Activated CD4-positive, alpha-beta memory T cell treated with anti-CD3 and anti-CD28 coated beads, Interleukin-2, amount 10 ng/mL, durations not matched to agents 7 days and 5 days (primary cell): Measurements from ENCODE around the gene TMEM207. TPM values are rescaled to one million over a fixed set of nuclear protein-coding genes. Genes with fewer than 3 reads are reported as not detected.

Source experiments
- CTCF ChIA-PET: fragments of 350-600 bp; sonication (Branson Sonifier 250); formaldehyde crosslinking; loops from one replicate; lab custom pipeline; 2021; ENCODE audit warnings: antibody characterized with exemption, inconsistent platforms; lab: Charles Lee
- POLR2A ChIA-PET: fragments of 350-600 bp; sonication (Branson Sonifier 250); formaldehyde crosslinking; loops from one replicate; lab custom pipeline; 2021; ENCODE audit warnings: antibody characterized with exemption; lab: Charles Lee
- DNase-seq: peaks from one replicate; pipeline ENCODE4 v3.0.0-alpha.2; 2020
- H3K27ac Mint-ChIP-seq: one replicate; pipeline ENCODE4 v1.8.0; 2021; ENCODE audit warnings: mild to moderate bottlenecking, mixed read lengths
- H3K27me3 Mint-ChIP-seq: one replicate; pipeline ENCODE4 v1.8.0; 2021; ENCODE audit warnings: mixed read lengths
- H3K36me3 Mint-ChIP-seq: one replicate; pipeline ENCODE4 v1.8.0; 2021; ENCODE audit warnings: low read depth, mixed read lengths
- H3K4me1 Mint-ChIP-seq: one replicate; pipeline ENCODE4 v1.8.0; 2021; ENCODE audit warnings: mixed read lengths
- H3K4me3 Mint-ChIP-seq: one replicate; pipeline ENCODE4 v1.8.0; 2021; ENCODE audit warnings: mild to moderate bottlenecking, mixed read lengths
- H3K9me3 Mint-ChIP-seq: one replicate; pipeline ENCODE4 v1.8.0; 2021; ENCODE audit warnings: mixed read lengths
- total RNA-seq, 2 experiments: library from RNA; stranded (reverse); gene quantifications; one replicate each; pipeline ENCODE4 v1.2.3, GENCODE V29; 2021

The TMEM207 gene
- total RNA-seq, 2 experiments from 2014 or later, result not detected

DNA sequence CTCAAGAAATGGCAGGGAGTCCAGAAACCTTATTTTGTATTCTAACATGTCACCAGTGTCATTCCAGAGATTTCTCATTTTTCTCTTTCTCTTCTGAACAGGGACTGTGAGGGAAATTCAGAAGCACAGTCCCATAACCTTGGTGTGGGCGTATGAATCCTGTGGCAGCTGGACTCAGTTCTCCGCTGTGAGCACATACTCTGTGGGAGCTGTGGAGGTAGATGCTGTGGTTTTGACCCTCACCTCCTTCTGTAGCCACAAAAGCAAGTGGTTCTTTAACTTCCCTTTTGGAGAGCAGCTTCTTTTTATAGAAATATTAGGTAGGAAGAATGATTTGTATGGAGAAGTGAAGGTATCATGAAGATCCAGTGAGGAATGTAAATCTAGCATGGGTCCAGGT lies 13.4 kb downstream of the TMEM207 start:
- no peak for DNase-seq
- H3K4me1 Mint-ChIP-seq, result peaks cover 2% of the 10 kb centered on the region
- ChIA-PET CTCF (no interaction called here), POLR2A (no interaction called here)
- no peak overlapping the region for H3K4me3 Mint-ChIP-seq
- peaks cover 11% of the 10 kb centered on the region for H3K27me3 Mint-ChIP-seq
- no peaks in the 10 kb centered on the region for H3K36me3 Mint-ChIP-seq
- H3K27ac Mint-ChIP-seq, result no peak overlapping the region
- no peaks in the 10 kb centered on the region for H3K9me3 Mint-ChIP-seq

DNA sequence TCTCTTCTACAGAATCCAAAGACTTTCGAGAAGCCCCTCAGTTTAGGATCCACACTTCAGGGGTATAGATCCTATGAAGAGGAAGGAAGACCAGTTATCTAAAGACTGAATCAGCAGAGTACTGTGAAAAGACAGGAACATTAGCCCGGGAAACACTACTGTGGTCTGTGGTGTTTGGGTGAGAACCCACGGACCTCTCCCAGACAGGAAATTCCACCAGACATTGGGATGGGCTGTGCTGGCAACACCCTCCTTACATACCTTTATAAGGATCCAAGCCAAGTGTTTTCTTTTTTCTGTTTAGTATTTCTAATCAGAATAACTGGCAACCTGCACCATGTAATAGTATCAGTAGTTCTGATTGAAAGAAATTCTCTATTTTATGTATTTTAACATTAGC lies 14.1 kb downstream of the TMEM207 start:
- no peaks in the 10 kb centered on the region for H3K36me3 Mint-ChIP-seq
- H3K27me3 Mint-ChIP-seq, result peaks cover 11% of the 10 kb centered on the region
- H3K4me3 Mint-ChIP-seq, result no peak overlapping the region
- H3K27ac Mint-ChIP-seq, result no peak overlapping the region
- ChIA-PET POLR2A (no interaction called here), CTCF (no interaction called here)
- peaks cover 2% of the 10 kb centered on the region for H3K4me1 Mint-ChIP-seq
- DNase-seq, result no peak
- no peaks in the 10 kb centered on the region for H3K9me3 Mint-ChIP-seq

DNA sequence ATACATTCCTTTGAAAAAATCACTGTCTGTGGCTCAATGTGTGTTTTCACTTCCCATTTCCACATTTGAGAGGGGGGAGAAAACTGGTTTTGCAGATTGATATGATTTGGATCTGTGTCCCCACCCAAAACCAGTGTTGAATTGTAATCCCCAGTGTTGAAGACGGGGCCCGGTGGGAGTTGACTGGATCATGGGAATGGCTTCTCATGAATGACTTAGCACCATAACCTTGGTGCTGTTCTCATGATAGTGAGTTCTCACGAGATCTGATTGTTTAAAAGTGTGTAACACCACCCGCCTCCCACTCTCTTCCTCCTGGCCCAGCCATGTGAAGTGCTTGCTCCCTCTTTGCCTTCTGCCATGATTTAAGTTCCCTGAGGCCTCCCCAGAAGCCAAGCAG lies 16.1 kb downstream of the TMEM207 start:
- Mint-ChIP-seq H3K4me1 (peaks cover 2% of the 10 kb centered on the region), H3K9me3 (no peaks in the 10 kb centered on the region), H3K4me3 (no peak overlapping the region), H3K36me3 (no peaks in the 10 kb centered on the region), H3K27me3 (peaks cover 11% of the 10 kb centered on the region), H3K27ac (no peak overlapping the region)
- POLR2A ChIA-PET, result no interaction called here
- CTCF ChIA-PET, result no interaction called here
- DNase-seq, result no peak

DNA sequence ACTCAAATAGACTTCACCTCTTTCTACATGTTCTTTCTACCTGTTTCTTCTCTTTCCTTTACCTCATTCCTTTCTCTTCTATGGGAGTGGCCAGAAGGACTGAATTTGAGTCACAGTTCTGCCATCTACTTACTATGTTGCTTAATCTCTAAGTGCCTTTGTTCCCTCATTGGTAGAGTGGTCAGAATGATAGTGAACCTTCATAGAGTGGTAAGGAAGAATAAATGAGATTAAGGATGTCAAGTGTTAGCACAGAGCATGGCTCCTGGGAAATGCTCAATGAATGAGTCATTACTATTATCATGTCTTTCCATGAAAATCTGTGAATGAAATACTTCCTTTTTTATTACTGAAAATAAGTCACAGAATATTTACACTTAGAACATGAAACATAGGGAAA lies 17.5 kb downstream of the TMEM207 start:
- no peak for DNase-seq
- Mint-ChIP-seq H3K9me3 (no peaks in the 10 kb centered on the region), H3K4me1 (peaks cover 2% of the 10 kb centered on the region), H3K4me3 (no peak overlapping the region), H3K36me3 (no peaks in the 10 kb centered on the region), H3K27ac (no peak overlapping the region), H3K27me3 (peaks cover 10% of the 10 kb centered on the region)
- POLR2A ChIA-PET, result no interaction called here
- CTCF ChIA-PET, result no interaction called here

DNA sequence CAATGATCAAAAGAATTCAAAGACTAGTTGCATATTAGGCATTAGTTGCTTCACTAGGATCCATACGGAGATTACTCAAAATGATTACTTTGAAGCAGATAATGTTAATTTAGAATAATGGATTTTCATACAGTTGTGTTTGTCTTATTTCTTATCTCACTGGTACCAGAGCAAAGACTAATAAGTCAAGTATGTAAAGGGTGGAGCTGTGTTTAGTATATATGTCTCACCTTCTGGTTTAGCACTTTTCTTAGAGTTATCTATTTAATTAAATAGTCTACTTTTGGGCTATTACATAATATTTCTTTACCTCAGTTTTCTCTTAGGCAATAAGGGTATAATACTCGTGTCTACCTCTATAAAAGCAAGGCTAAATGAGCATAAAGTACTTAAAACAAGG lies 18.8 kb downstream of the TMEM207 start:
- peaks cover 3% of the 10 kb centered on the region for H3K27me3 Mint-ChIP-seq
- H3K4me3 Mint-ChIP-seq, result no peak overlapping the region
- no peaks in the 10 kb centered on the region for H3K9me3 Mint-ChIP-seq
- H3K27ac Mint-ChIP-seq, result no peak overlapping the region
- H3K4me1 Mint-ChIP-seq, result peaks cover 2% of the 10 kb centered on the region
- no peaks in the 10 kb centered on the region for H3K36me3 Mint-ChIP-seq
- ChIA-PET CTCF (no interaction called here), POLR2A (no interaction called here)
- DNase-seq, result no peak

DNA sequence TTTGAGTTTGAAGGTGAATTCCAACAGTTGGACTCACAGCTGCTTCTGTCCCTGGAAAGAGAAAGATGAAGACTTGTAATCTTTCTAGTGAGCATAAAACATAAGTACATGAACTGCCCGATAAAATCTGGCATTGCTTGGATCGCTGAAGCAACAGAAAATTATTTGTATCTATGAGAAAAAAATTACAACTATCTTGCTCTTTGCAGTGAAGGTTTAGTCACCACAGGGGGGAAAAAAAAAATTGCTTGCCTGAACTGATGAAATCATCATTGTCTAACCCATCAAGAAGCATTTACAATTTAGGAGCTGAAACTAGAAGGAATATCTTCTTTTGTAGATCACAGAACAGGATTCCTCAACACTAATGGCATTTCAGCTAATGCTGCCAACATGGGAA lies 20.0 kb downstream of the TMEM207 start:
- DNase-seq, result no peak
- ChIA-PET POLR2A (no interaction called here), CTCF (no interaction called here)
- peaks cover 2% of the 10 kb centered on the region for H3K27me3 Mint-ChIP-seq
- no peak overlapping the region for H3K27ac Mint-ChIP-seq
- H3K4me3 Mint-ChIP-seq, result no peak overlapping the region
- no peaks in the 10 kb centered on the region for H3K9me3 Mint-ChIP-seq
- no peaks in the 10 kb centered on the region for H3K36me3 Mint-ChIP-seq
- H3K4me1 Mint-ChIP-seq, result peaks cover 3% of the 10 kb centered on the region

DNA sequence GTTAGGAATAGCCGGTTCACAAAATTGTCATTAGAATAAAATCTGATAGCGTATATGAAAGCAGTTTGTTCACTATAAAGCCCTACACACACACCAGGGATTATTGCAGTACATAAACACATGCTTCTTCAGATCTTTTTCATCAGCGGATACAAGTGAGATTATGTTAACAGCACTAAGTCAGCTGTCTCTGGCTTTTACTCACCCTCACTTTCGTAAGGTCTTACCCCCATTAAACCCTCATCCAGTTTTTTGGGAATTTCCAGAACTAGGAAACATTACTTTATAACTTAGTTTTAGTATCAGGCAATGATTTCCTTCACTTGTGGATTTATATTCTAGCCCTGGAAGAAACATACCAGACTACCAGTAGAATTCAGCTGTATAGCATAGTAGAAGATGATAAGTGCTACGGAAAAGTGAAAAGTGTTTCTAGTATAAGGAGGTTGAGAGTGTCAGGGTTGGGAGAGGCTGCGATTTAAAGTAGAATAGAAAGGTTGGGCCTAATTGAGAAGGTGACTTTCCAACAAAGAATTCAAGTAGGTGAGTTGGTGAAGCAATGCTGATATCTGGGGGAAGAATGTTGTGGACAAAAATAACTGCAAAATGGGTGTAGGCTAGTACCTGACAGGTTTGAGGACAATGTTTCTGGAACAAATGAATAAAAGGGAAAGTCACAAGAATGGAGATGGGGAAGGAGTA lies 22.7 kb downstream of the TMEM207 start:
- CTCF ChIA-PET, result no interaction called here
- Mint-ChIP-seq H3K27ac (no peak overlapping the region), H3K27me3 (no peaks in the 10 kb centered on the region), H3K9me3 (no peaks in the 10 kb centered on the region), H3K36me3 (no peaks in the 10 kb centered on the region), H3K4me1 (peaks cover 5% of the 10 kb centered on the region), H3K4me3 (no peak overlapping the region)
- DNase-seq, result no peak
- POLR2A ChIA-PET, result no interaction called here

DNA sequence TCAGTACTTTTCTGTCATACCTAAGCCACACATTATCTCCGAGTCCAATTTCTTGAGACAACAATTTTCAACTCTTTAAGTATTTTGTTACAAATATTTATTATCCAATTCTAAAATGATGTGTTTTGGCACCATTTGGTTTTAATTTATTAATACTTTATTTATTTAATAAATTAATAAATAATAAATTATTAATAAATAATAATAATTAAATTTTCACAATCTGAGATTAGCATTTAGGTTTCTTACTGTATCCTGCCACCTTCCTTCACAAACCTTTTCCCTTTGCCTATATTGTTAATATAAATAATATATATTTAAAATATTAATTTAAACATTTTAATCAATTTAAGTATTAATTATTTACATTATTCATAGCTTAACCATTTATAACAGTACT lies 23.9 kb downstream of the TMEM207 start:
- Mint-ChIP-seq H3K36me3 (no peaks in the 10 kb centered on the region), H3K27me3 (no peaks in the 10 kb centered on the region), H3K4me3 (no peak overlapping the region), H3K4me1 (peaks cover 5% of the 10 kb centered on the region), H3K9me3 (no peaks in the 10 kb centered on the region), H3K27ac (no peak overlapping the region)
- no peak for DNase-seq
- ChIA-PET CTCF (interaction anchor here (0.7 to 1.2 kb wide), 2 partner anchors 39 to 88 kb away, joined by 3 read pairs; partner anchors contain the start of gene IL1RAP), POLR2A (no interaction called here)

DNA sequence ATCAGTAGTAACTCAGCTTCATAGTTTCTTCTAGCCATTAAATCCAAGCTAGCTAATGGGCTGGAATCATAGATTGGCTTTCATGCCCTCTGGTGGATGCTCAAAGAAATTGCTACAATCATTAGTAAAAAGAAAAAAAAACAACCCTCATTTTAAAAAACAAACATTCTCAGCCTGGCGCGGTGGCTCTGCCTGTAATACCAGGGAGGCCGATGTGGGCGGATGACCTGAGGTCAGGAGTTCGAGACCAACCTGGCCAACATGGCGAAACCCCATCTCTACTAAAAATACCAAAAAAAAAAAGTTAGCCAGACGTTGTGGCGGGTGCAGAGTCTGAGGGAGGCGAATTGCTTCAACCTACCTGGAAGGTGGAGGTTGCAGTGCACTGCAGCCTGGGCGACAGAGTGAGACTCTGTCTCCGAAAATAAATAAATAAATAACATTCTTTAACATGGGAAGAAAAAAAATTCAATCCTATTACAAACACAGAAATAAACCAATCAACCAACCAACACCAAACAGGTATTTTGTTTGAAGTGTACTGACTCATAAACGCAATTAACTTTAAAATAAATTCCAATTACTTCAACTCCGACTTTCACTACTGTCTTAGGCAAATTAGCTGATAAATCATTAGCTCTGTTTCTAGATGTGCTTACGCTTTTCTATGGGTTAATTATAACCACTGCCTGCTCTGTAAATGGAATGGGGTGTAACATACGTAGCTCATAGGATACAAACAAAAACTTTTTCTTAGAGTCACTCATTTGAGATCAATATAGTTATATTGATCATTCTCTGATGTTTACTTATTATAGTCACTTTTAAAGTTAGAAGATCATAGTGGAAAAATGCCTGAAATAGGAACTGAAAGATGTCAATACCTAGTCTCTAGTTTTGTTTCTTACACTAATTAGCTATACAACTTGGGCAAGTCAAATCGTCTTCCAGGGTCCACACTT lies 24.9 kb downstream of the TMEM207 start:
- peaks cover 5% of the 10 kb centered on the region for H3K4me1 Mint-ChIP-seq
- H3K27ac Mint-ChIP-seq, result no peak overlapping the region
- H3K27me3 Mint-ChIP-seq, result no peaks in the 10 kb centered on the region
- CTCF ChIA-PET, result interaction anchor here (0.7 to 2.5 kb wide), 13 partner anchors 12 to 464 kb away, joined by 3 to 7 read pairs (median 4); no protein-coding TSS in a partner anchor
- peak; percentile 37 for DNase-seq
- H3K36me3 Mint-ChIP-seq, result no peaks in the 10 kb centered on the region
- no peaks in the 10 kb centered on the region for H3K9me3 Mint-ChIP-seq
- POLR2A ChIA-PET, result no interaction called here
- H3K4me3 Mint-ChIP-seq, result no peak overlapping the region

DNA sequence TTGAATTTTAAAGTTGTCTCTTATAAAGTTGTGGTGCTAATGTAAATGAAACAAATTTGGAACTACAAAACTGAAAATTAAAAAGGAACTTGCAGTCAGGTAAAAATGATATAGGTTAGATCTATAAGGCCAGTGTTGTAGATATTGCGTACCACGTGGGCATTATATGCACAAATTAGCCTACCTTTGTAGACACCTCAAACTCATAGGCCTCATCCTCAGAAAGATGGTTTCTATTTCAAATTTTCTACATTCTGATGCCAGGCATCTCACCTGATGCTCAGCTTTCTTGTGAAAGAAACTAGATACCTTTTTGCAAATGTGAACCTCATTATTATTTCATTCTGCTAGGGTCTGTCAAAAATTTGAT lies 25.6 kb downstream of the TMEM207 start:
- ChIA-PET CTCF (interaction anchor here (0.7 to 2.5 kb wide), 12 partner anchors 11 to 463 kb away, joined by 3 to 7 read pairs (median 4); no protein-coding TSS in a partner anchor), POLR2A (no interaction called here)
- no peak overlapping the region for H3K4me3 Mint-ChIP-seq
- peaks cover 5% of the 10 kb centered on the region for H3K4me1 Mint-ChIP-seq
- H3K9me3 Mint-ChIP-seq, result no peaks in the 10 kb centered on the region
- H3K27ac Mint-ChIP-seq, result no peak overlapping the region
- no peak for DNase-seq
- no peaks in the 10 kb centered on the region for H3K36me3 Mint-ChIP-seq
- H3K27me3 Mint-ChIP-seq, result no peaks in the 10 kb centered on the region

DNA sequence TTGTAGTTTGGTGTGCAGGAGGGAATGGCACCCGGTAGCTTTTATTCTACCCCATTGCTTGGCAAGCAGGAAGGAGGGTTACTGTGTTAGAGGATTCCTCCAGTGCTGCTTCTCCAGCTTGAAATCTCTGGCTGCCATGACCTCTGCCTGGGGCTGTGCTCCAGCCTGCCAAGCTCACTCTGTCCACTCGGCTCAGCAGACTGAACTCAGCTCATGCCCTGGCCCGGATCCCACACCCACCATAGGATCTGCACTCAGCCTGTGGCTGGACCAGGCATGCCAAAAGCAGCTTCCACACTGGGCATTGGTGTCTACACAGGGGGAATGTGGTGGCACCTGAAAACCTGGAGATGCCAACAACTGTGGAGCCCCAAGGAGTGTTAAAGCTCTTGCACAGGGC lies 35.4 kb downstream of the TMEM207 start:
- Mint-ChIP-seq H3K36me3 (no peaks in the 10 kb centered on the region), H3K4me1 (no peaks in the 10 kb centered on the region), H3K27ac (no peak overlapping the region), H3K9me3 (peaks cover 4% of the 10 kb centered on the region), H3K27me3 (no peaks in the 10 kb centered on the region), H3K4me3 (no peak overlapping the region)
- POLR2A ChIA-PET, result no interaction called here
- CTCF ChIA-PET, result interaction anchor here (1.4 kb wide), 1 partner anchor 18 kb away, joined by 3 read pairs; no protein-coding TSS in a partner anchor
- no peak for DNase-seq

DNA sequence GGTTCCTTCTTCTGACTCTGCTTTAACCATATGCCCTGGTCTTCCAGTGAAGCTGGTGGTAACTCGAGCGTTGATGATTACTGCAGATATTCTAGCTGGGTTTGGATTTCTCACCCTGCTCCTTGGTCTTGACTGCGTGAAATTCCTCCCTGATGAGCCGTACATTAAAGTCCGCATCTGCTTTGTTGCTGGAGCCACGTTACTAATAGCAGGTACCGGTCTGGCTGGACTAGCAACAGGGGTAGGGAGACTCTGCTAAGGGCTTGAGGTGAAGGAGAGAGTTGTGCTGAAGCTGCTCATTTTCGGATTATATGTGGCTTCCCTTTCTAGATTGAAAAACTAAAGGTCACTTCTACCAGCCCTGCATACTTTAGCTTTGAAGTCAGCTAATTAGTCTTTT lies 45.0 kb downstream of the TMEM207 start:
- Mint-ChIP-seq H3K27ac (no peak overlapping the region), H3K4me1 (no peaks in the 10 kb centered on the region), H3K36me3 (no peaks in the 10 kb centered on the region), H3K27me3 (no peaks in the 10 kb centered on the region), H3K9me3 (no peaks in the 10 kb centered on the region), H3K4me3 (no peak overlapping the region)
- ChIA-PET CTCF (interaction anchor here (0.7 kb wide), 1 partner anchor 19 kb away, joined by 4 read pairs; no protein-coding TSS in a partner anchor), POLR2A (no interaction called here)
- no peak for DNase-seq

DNA sequence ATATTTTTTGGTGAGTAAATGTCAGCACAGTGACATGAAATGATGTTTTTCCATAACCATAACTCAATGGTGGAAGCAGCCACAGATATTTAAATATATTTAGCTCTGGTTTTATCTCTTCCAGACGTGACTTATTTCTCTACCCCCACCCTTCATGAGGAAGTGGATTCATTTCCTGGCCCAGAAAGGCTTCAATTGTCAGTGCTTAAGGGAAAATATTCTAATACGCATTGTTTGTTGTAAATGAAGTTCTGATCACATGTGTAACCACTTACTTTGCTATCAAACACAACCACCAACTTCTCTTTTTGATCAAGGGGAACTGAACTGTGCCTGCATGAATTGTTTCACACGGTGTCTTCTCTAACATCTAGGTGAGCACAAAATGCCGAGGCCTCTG lies 47.7 kb downstream of the TMEM207 start:
- Mint-ChIP-seq H3K4me1 (no peaks in the 10 kb centered on the region), H3K4me3 (no peak overlapping the region), H3K9me3 (no peaks in the 10 kb centered on the region), H3K36me3 (no peaks in the 10 kb centered on the region), H3K27ac (no peak overlapping the region), H3K27me3 (no peaks in the 10 kb centered on the region)
- CTCF ChIA-PET, result interaction anchor here (0.6 kb wide), 1 partner anchor 37 kb away, joined by 3 read pairs; no protein-coding TSS in a partner anchor
- POLR2A ChIA-PET, result no interaction called here
- no peak for DNase-seq
